ENCODE data around the gene LRRC66.

Gene LRRC66, protein sequence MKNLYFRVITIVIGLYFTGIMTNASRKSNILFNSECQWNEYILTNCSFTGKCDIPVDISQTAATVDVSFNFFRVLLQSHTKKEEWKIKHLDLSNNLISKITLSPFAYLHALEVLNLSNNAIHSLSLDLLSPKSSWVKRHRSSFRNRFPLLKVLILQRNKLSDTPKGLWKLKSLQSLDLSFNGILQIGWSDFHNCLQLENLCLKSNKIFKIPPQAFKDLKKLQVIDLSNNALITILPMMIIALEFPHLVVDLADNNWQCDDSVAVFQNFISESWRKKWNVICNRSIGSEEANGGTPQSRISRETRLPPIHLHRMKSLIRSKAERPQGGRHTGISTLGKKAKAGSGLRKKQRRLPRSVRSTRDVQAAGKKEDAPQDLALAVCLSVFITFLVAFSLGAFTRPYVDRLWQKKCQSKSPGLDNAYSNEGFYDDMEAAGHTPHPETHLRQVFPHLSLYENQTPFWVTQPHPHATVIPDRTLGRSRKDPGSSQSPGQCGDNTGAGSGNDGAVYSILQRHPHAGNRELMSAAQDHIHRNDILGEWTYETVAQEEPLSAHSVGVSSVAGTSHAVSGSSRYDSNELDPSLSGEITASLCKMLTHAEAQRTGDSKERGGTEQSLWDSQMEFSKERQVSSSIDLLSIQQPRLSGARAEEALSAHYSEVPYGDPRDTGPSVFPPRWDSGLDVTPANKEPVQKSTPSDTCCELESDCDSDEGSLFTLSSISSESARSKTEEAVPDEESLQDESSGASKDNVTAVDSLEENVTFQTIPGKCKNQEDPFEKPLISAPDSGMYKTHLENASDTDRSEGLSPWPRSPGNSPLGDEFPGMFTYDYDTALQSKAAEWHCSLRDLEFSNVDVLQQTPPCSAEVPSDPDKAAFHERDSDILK

DNA sequence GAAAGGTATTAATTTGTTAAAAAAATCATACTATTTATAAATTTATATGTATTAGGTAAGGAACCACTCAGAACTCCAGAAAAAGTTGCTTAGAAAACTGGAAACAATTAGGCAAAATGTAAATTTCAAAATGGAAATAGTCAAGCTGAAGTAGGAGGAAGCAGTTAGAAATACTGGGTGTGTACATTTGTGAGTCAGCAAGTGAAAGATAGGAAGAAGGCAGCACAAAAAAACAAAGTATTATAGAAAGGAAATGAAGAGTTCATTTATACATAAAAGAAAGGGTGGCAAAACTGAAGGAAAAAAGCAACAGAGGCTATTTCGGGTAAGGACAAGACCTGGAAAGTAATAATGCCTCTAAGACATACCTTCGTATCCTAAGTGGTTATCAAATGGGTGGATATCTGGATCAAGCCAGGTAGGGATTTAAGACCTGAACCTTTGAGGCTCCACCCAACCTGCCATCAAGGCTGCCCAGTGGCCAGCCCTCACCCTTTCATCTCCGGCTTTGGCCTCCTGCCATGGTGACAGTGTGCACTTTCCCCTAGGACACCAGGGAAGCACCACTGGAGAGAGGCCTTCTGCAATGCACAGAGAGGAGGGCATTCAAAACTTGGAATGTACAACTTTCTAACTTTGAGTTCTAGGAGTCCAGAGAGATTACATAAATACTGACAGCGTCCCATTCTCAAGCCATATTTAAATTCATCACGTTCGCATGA, at the start of gene LRRC66:
LRRC66 (minus strand) TSS at position 428 of the 722 bp plus-strand sequence. CDS start 2,750 bp downstream, outside the sequence.
- DNase-seq (ENCODE audit: low read depth), result no peak

GRCh38 chr4:52069571-52069970, 49.4 kb upstream of the LRRC66 start:
- no peak for DNase-seq (ENCODE audit: low read depth)

- DNase-seq (ENCODE audit: low read depth), result peak; percentile 23
These were observed 39.2 kb upstream of the LRRC66 start for GRCh38 chr4:52059372-52059771.

DNA sequence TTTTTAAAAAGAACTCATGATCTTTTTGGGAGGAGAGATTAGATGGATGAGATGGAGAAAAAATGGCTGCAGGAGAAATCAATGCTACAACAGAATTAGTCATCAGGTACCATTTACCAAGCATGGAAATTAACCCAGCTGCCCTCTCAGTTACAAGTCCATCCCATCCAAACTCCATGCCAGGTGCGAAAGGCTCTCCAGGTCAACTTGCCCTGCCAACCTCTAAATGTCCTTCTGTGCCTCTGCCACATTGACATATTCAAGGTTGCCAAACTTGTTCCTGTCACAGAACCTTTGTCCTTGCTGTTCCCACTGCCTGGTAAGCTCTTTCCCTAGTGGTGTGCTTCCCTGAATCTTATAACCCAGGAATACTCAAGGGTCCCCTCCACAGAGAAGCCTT, 38.1 kb upstream of the LRRC66 start:
- no peak for DNase-seq (ENCODE audit: low read depth)

DNA sequence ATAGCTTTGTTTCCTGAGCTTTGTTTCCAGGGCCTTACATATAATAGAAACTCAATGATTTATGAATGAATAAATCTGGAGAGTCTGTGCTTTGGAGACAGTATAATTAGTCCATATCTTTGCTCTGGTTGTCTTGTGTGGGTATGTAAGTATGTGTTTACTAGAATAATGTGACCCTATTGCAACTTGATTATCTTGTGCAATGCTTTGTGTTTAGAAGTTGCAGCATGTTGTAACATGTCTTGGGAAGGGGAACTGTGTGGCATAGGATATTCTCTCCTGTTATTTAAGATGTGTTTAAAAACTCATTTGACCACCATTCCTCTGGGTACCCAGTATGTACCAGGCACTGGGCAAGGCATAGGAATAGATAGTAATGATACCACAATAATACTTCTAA, 37.0 kb upstream of the LRRC66 start:
- DNase-seq (ENCODE audit: low read depth), result no peak

GRCh38 chr4:52054254-52054653, 34.1 kb upstream of the LRRC66 start:
- no peak for DNase-seq (ENCODE audit: low read depth)

- peak; percentile 6 for DNase-seq (ENCODE audit: low read depth)
These were observed 32.3 kb upstream of the LRRC66 start for GRCh38 chr4:52052475-52052780.

GRCh38 chr4:52051615-52052474, 31.7 kb upstream of the LRRC66 start:
- peak; percentile 91 for DNase-seq (ENCODE audit: low read depth)

DNA sequence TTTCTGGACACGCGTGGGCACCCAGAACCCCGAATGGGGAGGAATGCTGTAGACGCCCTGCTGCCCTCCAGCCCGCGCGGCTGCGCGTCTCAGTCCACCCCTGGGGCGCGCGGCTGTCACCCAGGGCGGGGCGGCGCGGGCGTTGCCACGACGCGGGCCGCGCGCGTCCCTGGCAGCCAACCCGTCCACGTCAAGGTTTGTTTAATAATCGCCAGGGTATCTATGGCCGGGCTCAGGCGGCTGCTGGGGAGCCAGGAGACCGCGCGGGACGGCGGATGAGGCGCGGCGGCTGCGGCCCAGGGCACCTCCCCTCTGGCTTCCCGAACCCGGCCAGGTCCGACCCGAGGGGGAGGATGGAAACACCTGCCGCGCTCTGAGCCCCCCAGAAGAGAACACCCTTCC, 31.1 kb upstream of the LRRC66 start, which contains the start of gene SPATA18:
SPATA18 (plus strand) TSS at position 92 of the 402 bp plus-strand sequence. CDS start 401 bp downstream, outside the sequence.
- DNase-seq (ENCODE audit: low read depth), result peak; percentile 37

DNA sequence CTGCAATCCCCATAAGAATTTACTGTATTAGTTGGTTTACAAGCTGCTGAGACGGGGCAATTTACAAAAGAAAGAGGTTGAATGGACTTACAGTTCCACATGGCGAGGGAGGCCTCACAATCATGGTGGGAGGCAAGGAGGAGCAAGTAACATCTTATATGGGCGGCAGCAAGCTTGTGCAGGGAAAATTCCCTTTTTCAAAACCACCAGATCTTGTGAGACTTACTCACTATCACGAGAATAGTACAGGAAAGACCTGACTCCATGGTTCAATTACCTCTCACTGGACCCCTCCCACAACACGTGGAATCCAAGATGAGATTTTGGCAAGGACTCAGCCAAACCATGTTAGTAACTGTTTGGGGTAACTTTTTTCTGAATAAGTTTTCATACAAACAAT, 29.1 kb upstream of the LRRC66 start:
- no peak for DNase-seq (ENCODE audit: low read depth)

GRCh38 chr4:52045028-52045427, 24.9 kb upstream of the LRRC66 start:
- DNase-seq (ENCODE audit: low read depth), result no peak

GRCh38 chr4:52038103-52038912, 18.1 kb upstream of the LRRC66 start, which contains the start of gene SGCB:
Gene SGCB, minus strand, starts transcription at chr4:52038299. Its CDS starts 40 bp downstream, at chr4:52038259.
- peak; percentile 58 for DNase-seq (ENCODE audit: low read depth)

GRCh38 chr4:52037689-52038102, 17.5 kb upstream of the LRRC66 start:
- peak; percentile 51 for DNase-seq (ENCODE audit: low read depth)

GRCh38 chr4:52036886-52037530, 16.8 kb upstream of the LRRC66 start:
- peak; percentile 33 for DNase-seq (ENCODE audit: low read depth)

- DNase-seq (ENCODE audit: low read depth), result no peak
These were observed 15.0 kb upstream of the LRRC66 start for GRCh38 chr4:52035190-52035589.

- no peak for DNase-seq (ENCODE audit: low read depth)
These were observed 11.8 kb upstream of the LRRC66 start for GRCh38 chr4:52032005-52032404.

GRCh38 chr4:52028970-52029369, 8.8 kb upstream of the LRRC66 start:
- peak; percentile 87 for DNase-seq (ENCODE audit: low read depth)

- DNase-seq (ENCODE audit: low read depth), result no peak
These were observed 2.3 kb downstream of the LRRC66 start for GRCh38 chr4:52017814-52018213.

DNA sequence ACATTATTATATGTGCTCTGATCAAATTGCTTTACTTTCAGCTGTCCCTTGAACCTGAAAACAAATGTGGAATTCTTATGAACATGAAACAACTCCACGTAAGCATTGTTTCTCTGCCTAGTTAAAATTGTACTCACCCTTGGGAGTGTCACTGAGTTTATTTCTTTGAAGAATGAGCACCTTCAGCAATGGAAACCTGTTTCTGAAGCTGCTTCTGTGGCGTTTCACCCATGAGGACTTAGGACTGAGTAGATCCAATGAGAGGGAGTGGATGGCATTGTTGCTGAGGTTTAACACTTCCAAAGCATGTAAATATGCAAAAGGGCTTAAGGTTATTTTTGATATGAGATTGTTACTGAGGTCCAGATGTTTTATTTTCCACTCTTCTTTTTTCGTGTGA, 3.2 kb downstream of the LRRC66 start:
- no peak for DNase-seq (ENCODE audit: low read depth)

- DNase-seq (ENCODE audit: low read depth), result no peak
These were observed 4.8 kb downstream of the LRRC66 start for GRCh38 chr4:52015366-52015765.

All from EH (cell line).